ENCODE measurements around the gene DUSP9.
"Not testable (repeated sequence)": the region's sequence is repeated elsewhere in the genome, so short reads cannot be mapped to it uniquely, and the experiment has no call there.

The DUSP9 gene

GRCh38 chrX:153673428-153674218 lies 26.6 kb downstream of the DUSP9 start, which contains the start of gene PNCK:
PNCK (minus strand) TSS chrX:153673813; CDS start chrX:153673076, 737 bp downstream.
- DNase-seq, result no peak

GRCh38 chrX:153674219-153674851 lies 27.3 kb downstream of the DUSP9 start:
- no peak for DNase-seq

DNA sequence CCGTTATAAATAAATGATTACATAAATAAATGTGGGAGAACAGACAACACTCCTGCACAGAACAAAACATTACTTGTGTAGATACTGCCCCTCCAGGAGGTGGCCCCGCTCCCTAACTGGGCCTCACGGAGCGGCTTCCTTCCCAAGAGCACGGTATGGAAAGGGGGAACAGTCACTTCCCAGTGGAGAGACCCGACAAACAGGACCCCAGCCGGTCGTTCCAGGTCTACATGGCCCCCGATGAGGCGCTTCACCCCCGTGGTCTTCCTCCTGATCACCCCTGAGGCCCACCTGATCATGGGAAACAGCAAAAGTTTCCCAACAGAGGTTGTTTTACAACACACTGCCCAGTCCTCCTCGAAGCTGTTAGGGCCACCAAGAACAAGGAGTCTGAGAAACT lies 34.2 kb downstream of the DUSP9 start:
- DNase-seq, result no peak

- DNase-seq, result not testable (repeated sequence)
Observed at GRCh38 chrX:153683486-153683885, 36.5 kb downstream of the DUSP9 start.

- DNase-seq, result no peak
Observed at GRCh38 chrX:153684467-153685155, 37.6 kb downstream of the DUSP9 start.

GRCh38 chrX:153685156-153685536 lies 38.1 kb downstream of the DUSP9 start:
- DNase-seq, result no peak

DNA sequence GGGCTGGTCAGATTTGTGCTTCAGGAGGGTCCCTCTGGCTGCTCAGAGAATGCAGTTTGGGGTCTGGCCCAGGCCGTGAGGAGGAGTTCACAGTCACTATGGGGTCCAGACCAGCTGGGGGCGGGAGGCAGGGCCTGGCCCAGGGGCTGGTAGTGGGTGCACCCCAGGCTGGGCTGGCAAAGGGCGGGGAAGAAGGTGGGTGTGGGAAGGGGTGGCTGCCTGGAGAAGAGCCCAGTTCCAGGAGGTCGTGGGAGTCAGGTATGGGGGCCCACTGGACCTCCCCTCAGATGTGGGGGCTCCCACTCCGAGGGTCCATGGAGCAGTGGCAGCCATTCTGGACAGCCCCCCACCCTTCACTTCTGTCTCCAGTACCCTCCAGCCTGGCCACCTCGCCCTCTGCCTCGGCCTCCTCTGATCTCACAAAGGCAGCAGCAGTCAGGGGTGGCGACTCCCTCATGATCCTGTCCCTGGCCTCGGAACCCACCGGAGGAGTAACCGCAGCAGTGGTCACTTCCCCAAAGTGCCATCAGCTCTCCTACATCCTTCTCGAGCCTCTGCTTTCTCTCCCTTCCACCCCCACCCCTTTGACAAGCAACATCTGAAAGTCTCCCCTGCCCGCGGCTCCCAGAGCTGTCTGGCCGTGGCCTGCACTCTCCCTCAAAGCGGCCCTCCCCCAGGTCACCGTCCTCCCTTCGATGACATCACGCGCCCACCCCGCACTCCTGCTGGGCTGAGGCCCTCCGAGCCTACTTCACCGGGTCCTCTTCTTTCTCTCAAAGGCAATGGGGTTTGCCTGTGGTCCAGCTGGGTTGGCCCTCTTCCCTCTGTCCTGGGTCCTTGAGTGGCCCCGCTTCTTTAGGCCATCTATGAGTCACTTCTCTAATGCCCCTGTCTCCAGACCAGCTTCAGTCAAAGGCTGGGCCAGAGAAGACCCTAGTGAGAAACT lies 39.0 kb downstream of the DUSP9 start:
- DNase-seq, result no peak

DNA sequence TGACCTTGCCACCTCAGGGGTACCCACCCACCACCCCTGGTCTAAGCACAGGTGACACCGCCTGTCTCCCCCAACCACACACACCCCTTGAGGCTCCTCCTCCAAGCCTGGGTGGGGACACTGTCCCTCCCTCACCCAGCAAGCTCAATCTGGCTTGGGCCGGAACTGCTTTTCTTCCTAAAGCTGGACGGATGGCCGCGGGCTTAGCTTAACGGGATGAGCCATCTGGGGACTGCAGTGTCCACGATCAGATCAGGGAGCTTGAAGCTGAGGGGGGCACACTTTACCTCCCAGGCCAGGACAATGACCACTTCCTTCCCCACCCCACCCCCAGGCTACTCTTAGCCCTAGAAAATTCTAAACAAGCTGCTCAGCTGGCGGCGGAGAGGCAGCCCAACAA lies 39.7 kb downstream of the DUSP9 start:
- DNase-seq, result no peak

GRCh38 chrX:153687121-153688039 lies 40.4 kb downstream of the DUSP9 start, which contains the start of gene SLC6A8:
SLC6A8 (plus strand) TSS chrX:153687926; CDS start chrX:153688575, 649 bp downstream.
- DNase-seq, result peak; percentile 22

DNA sequence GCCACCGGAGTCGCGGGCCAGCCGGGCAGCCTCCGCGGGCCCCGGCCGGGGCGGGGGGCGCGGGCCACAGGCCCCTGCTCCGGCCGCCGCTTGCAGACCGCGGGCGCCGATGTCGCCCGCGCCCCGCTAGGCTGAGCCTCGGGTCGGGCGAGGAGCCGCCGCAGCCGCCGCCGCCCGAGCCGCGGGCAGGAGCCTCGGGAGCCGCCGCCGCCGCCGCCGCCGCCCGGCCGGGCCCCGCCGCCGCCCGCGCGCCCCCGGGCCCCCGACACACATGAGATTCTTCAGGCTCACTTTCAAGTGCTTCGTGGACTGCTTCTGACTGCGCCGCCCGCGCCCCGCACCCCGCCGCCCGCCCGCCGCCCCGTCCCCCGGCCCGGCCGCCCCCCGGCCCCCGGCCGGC lies 41.1 kb downstream of the DUSP9 start:
- DNase-seq, result no peak

DNA sequence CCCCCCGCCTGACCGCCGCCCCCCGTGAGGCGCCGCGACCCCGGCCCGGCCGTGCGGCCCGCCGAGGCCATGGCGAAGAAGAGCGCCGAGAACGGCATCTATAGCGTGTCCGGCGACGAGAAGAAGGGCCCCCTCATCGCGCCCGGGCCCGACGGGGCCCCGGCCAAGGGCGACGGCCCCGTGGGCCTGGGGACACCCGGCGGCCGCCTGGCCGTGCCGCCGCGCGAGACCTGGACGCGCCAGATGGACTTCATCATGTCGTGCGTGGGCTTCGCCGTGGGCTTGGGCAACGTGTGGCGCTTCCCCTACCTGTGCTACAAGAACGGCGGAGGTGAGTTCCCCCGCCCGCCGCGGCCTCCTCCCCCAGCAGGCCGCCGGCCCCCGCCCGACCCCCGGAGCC lies 41.5 kb downstream of the DUSP9 start:
- DNase-seq, result no peak

DNA sequence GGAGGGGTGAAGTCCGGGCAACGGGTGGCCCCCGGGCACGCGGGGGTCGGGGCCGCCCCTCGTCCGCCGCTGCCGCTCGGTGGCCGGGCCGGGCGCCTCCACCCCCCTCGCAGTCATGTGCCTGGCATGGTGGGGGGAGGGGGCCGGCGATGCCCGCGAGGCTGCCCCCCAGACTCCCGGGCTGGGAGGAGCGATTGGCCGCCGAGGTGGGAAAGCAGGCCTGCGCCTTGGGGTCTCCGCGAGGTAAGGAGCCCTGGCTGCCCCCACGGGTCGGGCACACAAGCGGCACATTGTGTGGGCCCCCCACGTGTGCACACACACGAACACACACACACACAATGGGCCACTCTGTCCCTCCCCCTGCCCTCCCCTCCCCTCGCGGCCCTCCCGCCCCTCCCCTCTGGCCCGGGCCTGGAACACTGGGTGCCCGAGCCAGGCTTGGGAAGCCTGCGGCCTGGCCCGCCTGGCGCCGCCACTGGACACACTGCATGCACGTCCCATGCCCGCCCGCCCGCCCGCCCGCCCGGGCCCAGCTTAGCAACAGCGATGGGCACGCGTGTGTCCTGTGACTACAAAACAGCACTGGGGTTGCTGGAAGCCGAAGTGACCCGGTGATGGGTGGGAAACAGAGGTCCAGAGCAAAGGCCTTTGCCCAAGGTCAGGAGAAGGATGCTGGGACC lies 42.0 kb downstream of the DUSP9 start:
- DNase-seq, result no peak

- no peak for DNase-seq
Observed at GRCh38 chrX:153689654-153690465, 42.9 kb downstream of the DUSP9 start.

DNA sequence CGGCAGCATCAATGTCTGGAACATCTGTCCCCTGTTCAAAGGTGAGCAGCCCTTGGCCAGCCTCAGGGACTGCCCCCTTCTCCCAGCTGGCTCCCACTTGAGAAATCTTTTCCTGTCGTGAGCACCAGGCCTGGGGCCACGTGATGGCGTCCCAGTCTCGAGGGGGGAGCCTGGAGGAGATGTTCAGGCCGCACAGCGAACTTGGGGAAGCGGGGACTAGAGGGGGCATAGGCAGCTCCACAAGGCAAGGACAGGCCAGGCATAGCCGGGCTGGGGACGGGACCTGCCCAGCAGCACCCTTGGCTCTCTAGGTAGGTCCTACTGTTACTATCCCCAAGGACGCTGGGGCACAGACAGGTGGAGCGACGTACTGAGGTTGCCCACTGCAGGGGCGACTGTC lies 43.5 kb downstream of the DUSP9 start:
- DNase-seq, result no peak

DNA sequence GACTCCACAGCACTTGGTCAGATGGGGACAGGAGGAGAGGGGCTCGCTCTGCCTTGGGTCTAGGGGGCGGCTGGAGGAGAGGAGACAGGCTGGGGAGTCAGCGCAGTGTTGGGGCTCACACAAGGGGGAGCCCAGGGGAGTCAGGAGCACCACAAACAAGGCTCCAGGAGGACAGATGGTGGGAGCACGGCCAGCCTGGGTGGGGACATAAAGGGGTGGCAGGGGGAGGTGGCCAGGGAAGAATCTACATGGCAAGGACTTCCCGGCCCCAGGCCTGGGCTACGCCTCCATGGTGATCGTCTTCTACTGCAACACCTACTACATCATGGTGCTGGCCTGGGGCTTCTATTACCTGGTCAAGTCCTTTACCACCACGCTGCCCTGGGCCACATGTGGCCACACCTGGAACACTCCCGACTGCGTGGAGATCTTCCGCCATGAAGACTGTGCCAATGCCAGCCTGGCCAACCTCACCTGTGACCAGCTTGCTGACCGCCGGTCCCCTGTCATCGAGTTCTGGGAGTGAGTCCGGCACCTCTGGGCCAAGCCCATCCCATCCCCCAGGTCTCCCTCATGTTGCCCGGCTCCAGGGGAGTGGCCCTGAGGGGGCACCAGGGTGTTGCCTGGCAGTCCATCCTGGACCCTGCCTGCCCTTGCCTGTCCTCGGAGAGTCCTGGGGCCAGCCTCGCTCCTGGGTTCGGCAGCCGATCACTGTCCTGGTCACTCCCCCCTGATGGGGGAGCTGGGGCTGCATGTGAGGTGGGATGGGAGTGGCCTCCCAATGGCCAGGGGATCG lies 44.2 kb downstream of the DUSP9 start:
- DNase-seq, result not testable (repeated sequence)

GRCh38 chrX:153692003-153692402 lies 45.0 kb downstream of the DUSP9 start:
- DNase-seq, result no peak

DNA sequence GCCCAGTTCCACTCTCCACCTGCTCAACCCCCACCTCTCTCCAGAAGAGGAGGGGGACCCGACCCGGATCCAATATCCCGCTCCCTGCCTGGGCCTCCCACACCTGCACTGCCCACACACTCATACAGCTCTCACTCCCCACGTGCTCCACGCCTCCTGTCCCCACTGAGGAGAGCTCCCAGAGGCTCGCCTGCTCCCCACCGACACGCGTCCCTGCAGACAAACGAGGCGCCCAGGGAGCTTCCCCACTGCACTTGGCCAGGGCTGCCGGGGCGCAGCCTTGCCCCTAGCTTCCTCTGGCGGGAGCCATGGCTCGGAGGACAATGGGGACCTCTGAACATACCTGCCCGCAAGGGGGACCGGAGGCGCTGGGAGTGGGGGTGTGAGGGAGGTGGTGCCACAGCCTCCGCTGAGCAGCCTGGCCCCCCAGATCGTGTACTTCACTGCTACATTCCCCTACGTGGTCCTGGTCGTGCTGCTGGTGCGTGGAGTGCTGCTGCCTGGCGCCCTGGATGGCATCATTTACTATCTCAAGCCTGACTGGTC lies 45.7 kb downstream of the DUSP9 start:
- DNase-seq, result no peak

GRCh38 chrX:153693216-153694086 lies 46.4 kb downstream of the DUSP9 start:
- DNase-seq, result no peak
